Ishikawa (cell line): ENCODE measurements around the gene AGPS.

Source experiments
- CEBPB ChIP-seq: IDR thresholded peaks from 2 replicates; pipeline ENCODE4 v1.6.1; 2012
- CREB1 ChIP-seq: IDR thresholded peaks from 2 replicates; pipeline ENCODE4 v1.6.1; 2012; ENCODE audit warnings: low read depth
- EGR1 ChIP-seq: IDR thresholded peaks from 2 replicates; pipeline ENCODE4 v1.6.1; 2012
- EP300 ChIP-seq: IDR thresholded peaks from 2 replicates; pipeline ENCODE4 v1.6.1; 2012; ENCODE audit warnings: borderline replicate concordance
- FOXM1 ChIP-seq: IDR thresholded peaks from 2 replicates; pipeline ENCODE4 v1.6.1; 2012; ENCODE audit warnings: low read depth, borderline replicate concordance
- MAX ChIP-seq: IDR thresholded peaks from 2 replicates; pipeline ENCODE4 v1.6.1; 2012
- NFIC ChIP-seq: IDR thresholded peaks from 2 replicates; pipeline ENCODE4 v1.6.1; 2012
- RAD21 ChIP-seq: IDR thresholded peaks from 2 replicates; pipeline ENCODE4 v1.6.1; 2012; ENCODE audit warnings: low read depth
- REST ChIP-seq: IDR thresholded peaks from 2 replicates; pipeline ENCODE4 v1.6.1; 2012; ENCODE audit warnings: low read depth, mild to moderate bottlenecking
- TAF1 ChIP-seq: IDR thresholded peaks from 2 replicates; pipeline ENCODE4 v1.6.1; 2012; ENCODE audit warnings: low read depth, mild to moderate bottlenecking
- TCF12 ChIP-seq: IDR thresholded peaks from 2 replicates; pipeline ENCODE4 v1.6.1; 2012; ENCODE audit warnings: low read depth
- TEAD4 ChIP-seq: IDR thresholded peaks from 2 replicates; pipeline ENCODE4 v1.6.1; 2012
- YY1 ChIP-seq: IDR thresholded peaks from 2 replicates; pipeline ENCODE4 v1.6.1; 2012; ENCODE audit warnings: low read depth
- ZBTB7A ChIP-seq: IDR thresholded peaks from 2 replicates; pipeline ENCODE4 v1.6.1; 2012; ENCODE audit warnings: low read depth
- TF ChIP-seq, protein P1 (sequence below): IDR thresholded peaks from 2 replicates; pipeline ENCODE4 v1.6.1; 2012

AGPS gene

DNA sequence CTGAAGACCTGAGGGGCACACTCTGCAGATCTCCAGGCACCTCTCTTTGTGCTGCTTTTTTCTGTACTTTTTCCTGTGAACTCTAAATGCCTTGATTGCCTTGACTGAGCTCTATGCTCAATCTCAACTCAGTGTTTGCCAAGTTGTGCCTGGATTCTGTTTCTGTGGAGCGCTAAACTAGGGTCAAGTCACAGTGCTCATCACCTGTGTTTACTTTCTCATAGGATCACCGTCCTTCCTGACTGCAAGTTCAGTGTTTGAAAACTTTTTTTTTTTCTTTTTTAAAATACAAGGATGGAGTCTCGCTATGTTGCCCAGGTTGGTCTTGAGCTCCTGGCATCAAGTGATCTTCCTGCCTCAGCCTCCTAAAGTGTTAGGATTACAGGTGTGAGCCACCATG lies 62.6 kb downstream of the AGPS start:
- TF ChIP-seq TAF1: no peak
- no peak for TF ChIP-seq EP300
- TF ChIP-seq TEAD4: no peak
- no peak for TF ChIP-seq NFIC
- no peak for TF ChIP-seq CEBPB
- TF ChIP-seq CREB1: no peak
- TF ChIP-seq EGR1: no peak
- no peak for TF ChIP-seq REST
- TF ChIP-seq, protein P1, sequence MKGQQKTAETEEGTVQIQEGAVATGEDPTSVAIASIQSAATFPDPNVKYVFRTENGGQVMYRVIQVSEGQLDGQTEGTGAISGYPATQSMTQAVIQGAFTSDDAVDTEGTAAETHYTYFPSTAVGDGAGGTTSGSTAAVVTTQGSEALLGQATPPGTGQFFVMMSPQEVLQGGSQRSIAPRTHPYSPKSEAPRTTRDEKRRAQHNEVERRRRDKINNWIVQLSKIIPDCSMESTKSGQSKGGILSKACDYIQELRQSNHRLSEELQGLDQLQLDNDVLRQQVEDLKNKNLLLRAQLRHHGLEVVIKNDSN: no peak
- TF ChIP-seq YY1: no peak
- no peak for TF ChIP-seq FOXM1
- no peak for TF ChIP-seq ZBTB7A
- no peak for TF ChIP-seq RAD21
- TF ChIP-seq MAX: no peak
- TF ChIP-seq TCF12: no peak

DNA sequence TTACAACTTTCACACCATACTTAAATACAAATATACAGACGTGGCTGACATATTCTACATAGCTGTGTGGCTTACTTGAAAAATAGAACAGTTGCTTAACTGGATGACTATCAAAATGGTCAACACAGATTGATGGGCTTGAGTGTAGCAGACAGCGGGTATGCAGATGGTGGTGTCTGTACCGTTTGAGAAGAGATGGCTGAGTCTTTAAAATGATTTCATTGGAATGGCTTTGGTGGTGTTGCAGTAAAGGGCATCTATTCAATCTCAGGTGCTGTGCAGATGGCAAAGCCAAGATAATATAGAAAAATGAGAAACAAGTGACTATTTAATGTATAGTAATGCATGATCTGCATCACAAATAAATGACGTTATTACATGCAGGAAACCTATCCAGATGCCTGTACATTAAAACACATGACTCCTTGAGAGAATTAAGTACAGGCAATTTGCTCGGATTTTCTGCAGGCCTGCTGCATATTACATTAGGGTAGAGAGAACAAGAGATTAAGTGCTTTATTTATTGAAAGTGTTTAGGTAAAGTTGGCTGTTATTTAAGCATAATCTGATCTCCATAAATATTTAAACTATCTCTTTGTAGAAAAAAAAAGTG lies 68.5 kb downstream of the AGPS start:
- TF ChIP-seq ZBTB7A: no peak
- TF ChIP-seq EGR1: no peak

- TF ChIP-seq, protein P1: no peak
- TF ChIP-seq FOXM1 (no peak), ZBTB7A (no peak), CEBPB (no peak), EP300 (no peak), MAX (no peak), YY1 (no peak), RAD21 (no peak), EGR1 (no peak), TCF12 (no peak), CREB1 (no peak), NFIC (no peak), TAF1 (no peak)
Measured at GRCh38 chr2:177464549-177464948, 72.0 kb downstream of the AGPS start.

GRCh38 chr2:177465400-177466138 lies 73.0 kb downstream of the AGPS start:
- TF ChIP-seq REST: no peak
- TF ChIP-seq YY1: no peak
- no peak for TF ChIP-seq MAX
- TF ChIP-seq NFIC: no peak
- no peak for TF ChIP-seq TEAD4
- TF ChIP-seq CEBPB: no peak
- TF ChIP-seq EP300: no peak

GRCh38 chr2:177466337-177467195 lies 74.0 kb downstream of the AGPS start:
- no peak for TF ChIP-seq REST
- no peak for TF ChIP-seq YY1
- no peak for TF ChIP-seq CEBPB
- no peak for TF ChIP-seq RAD21
- TF ChIP-seq CREB1: no peak
- TF ChIP-seq FOXM1: no peak
- TF ChIP-seq NFIC: no peak
- TF ChIP-seq MAX: no peak
- no peak for TF ChIP-seq TEAD4
- TF ChIP-seq, protein P1: no peak
- TF ChIP-seq EGR1: no peak
- no peak for TF ChIP-seq TAF1
- TF ChIP-seq ZBTB7A: no peak
- no peak for TF ChIP-seq EP300
- TF ChIP-seq TCF12: no peak
